Endothelial cell of umbilical vein (primary cell): Measurements from ENCODE around the gene SV2C. TPM values are rescaled to one million over a fixed set of nuclear protein-coding genes. Genes with fewer than 3 reads are reported as not detected.

Experiments used
- BruUV-seq: library from RNA; stranded (reverse); fragments of 400-500 nt; replicated peaks from 2 replicates; lab custom pipeline; 2021; lab: Mats Ljungman, UMichigan
- CTCF ChIA-PET: fragments of 300-600, 350-600 bp; sonication (Branson Sonifier 250); formaldehyde crosslinking; loops from one replicate; lab custom pipeline; 2021; ENCODE audit warnings: antibody characterized with exemption, inconsistent platforms; lab: Charles Lee
- POLR2A ChIA-PET: fragments of 300-600, 350-600 bp; sonication (Branson Sonifier 250); formaldehyde crosslinking; loops from one replicate; lab custom pipeline; 2021; ENCODE audit warnings: antibody characterized with exemption, inconsistent platforms; lab: Charles Lee
- DNase-seq: peaks from one replicate; pipeline ENCODE4 v3.0.0-alpha.2; 2011; ENCODE audit warnings: low read depth, low spot score
- FAIRE-seq: peaks from 2 replicates; lab custom pipeline; 2011; peaks lifted over from hg19 to GRCh38; lab: Jason Lieb, UNC
- H2AFZ ChIP-seq: 2 replicates; pipeline ENCODE4 v1.6.0; 2012; ENCODE audit warnings: low read depth, low read length, control low read depth, inconsistent platforms
- H3K27ac ChIP-seq: 2 replicates; pipeline ENCODE4 v1.5.1; 2011; ENCODE audit warnings: low read depth, mild to moderate bottlenecking, control low read depth, low read length, moderate library complexity; ENCODE audit not compliant: insufficient read depth
- H3K27me3 ChIP-seq, 2 experiments: 2 replicates each; pipeline versions ENCODE4 v1.6.0 to v1.6.1; 2011; ENCODE audit warnings: low read length in 2 of 2, mixed read lengths in 1 of 2; ENCODE audit not compliant: control insufficient read depth in 2 of 2, insufficient read depth in 2 of 2
- H3K36me3 ChIP-seq, 2 experiments: 2 replicates in 1 of 2; 3 replicates in 1 of 2; pipeline ENCODE4 v1.5.1; 2011; ENCODE audit warnings: low read length in 2 of 2, mild to moderate bottlenecking in 1 of 2, moderate library complexity in 1 of 2; ENCODE audit not compliant: control insufficient read depth in 2 of 2, insufficient read depth in 2 of 2; ENCODE audit errors: extremely low read depth in 1 of 2
- H3K4me1 ChIP-seq: 3 replicates; pipeline ENCODE4 v1.5.1; 2011; ENCODE audit warnings: mild to moderate bottlenecking, low read length; ENCODE audit not compliant: control insufficient read depth, insufficient read depth; ENCODE audit errors: extremely low read depth
- H3K4me2 ChIP-seq: 2 replicates; pipeline ENCODE4 v1.6.1; 2011; ENCODE audit warnings: low read length, control low read depth, mixed read lengths; ENCODE audit not compliant: insufficient read depth
- H3K4me3 ChIP-seq, 3 experiments: fragments of 200-600 bp in 1 of 3; sonication (generic), shearing (Covaris generic) in 1 of 3; replicated peaks in 1 of 3; 2 replicates each; pipeline ENCODE4 v1.5.1; 2011 to 2016; ENCODE audit warnings: control low read depth in 3 of 3, low read length in 3 of 3, mild to moderate bottlenecking in 2 of 3, inconsistent platforms in 1 of 3, low read depth in 1 of 3, moderate library complexity in 1 of 3; ENCODE audit not compliant: insufficient read depth in 1 of 3
- H3K79me2 ChIP-seq: 2 replicates; pipeline ENCODE4 v1.6.0; 2012; ENCODE audit warnings: low read length, inconsistent platforms; ENCODE audit not compliant: control insufficient read depth, insufficient read depth
- H3K9ac ChIP-seq: replicated peaks from 2 replicates; pipeline ENCODE3; 2011; ENCODE audit warnings: low read length, control low read depth; ENCODE audit not compliant: insufficient read depth; ENCODE audit errors: extremely low read depth
- H3K9me1 ChIP-seq: replicated peaks from 3 replicates; pipeline ENCODE4 v1.6.0; 2011; ENCODE audit warnings: mild to moderate bottlenecking, low read length; ENCODE audit not compliant: control insufficient read depth, insufficient read depth; ENCODE audit errors: extremely low read depth
- H3K9me3 ChIP-seq: replicated peaks from 2 replicates; pipeline ENCODE4 v1.5.1; 2012; ENCODE audit warnings: low read length, inconsistent platforms; ENCODE audit not compliant: control insufficient read depth, insufficient read depth
- H4K20me1 ChIP-seq: replicated peaks from 2 replicates; pipeline ENCODE3; 2011; ENCODE audit warnings: mild to moderate bottlenecking, low read length; ENCODE audit not compliant: control insufficient read depth, insufficient read depth; ENCODE audit errors: extremely low read depth
- EZH2 ChIP-seq: IDR thresholded peaks from 2 replicates; pipeline ENCODE4 v1.6.1; 2012; ENCODE audit warnings: borderline replicate concordance, low read depth, mild to moderate bottlenecking, moderate library complexity, low read length, inconsistent platforms; ENCODE audit not compliant: severe bottlenecking
- FOS ChIP-seq: IDR thresholded peaks from 2 replicates; pipeline ENCODE4 v1.6.1; 2011; ENCODE audit warnings: mild to moderate bottlenecking, low read length, moderate library complexity, borderline replicate concordance; ENCODE audit not compliant: insufficient read depth
- GATA2 ChIP-seq: IDR thresholded peaks from 2 replicates; pipeline ENCODE4 v1.7.0; 2011; ENCODE audit warnings: low read depth, mild to moderate bottlenecking, moderate library complexity, mixed read lengths, low read length; ENCODE audit not compliant: insufficient read length, insufficient read depth
- JUN ChIP-seq: IDR thresholded peaks from 2 replicates; pipeline ENCODE4 v1.6.1; 2011; ENCODE audit warnings: borderline replicate concordance, low read depth; ENCODE audit not compliant: insufficient read length, insufficient read depth
- MAX ChIP-seq: IDR thresholded peaks from 2 replicates; pipeline ENCODE4 v1.6.1; 2011; ENCODE audit not compliant: insufficient read depth, insufficient read length
- MYC ChIP-seq: IDR thresholded peaks from one replicate; pipeline ENCODE4 v1.6.1; 2011; ENCODE audit warnings: mild to moderate bottlenecking, low read depth, low read length
- POLR2A ChIP-seq: IDR thresholded peaks from 2 replicates; pipeline ENCODE4 v1.6.1; 2012; ENCODE audit warnings: low read depth, mild to moderate bottlenecking, control low read depth, low read length
- POLR2AphosphoS5 ChIP-seq: IDR thresholded peaks from 2 replicates; pipeline ENCODE4 v1.6.1; 2012; ENCODE audit warnings: low read depth, mild to moderate bottlenecking, control low read depth, low read length, moderate library complexity; ENCODE audit not compliant: insufficient read depth
- dilution Hi-C: fragments of 300-500 bp; cut with MboI; formaldehyde crosslinking; loops from one replicate; pipeline ENCODE4 v1.15.0; 2019; ENCODE audit warnings: low sequenced_read_pairs; ENCODE audit not compliant: extremely low pct_ligation_motif_present
- intact Hi-C: fragments of 100-400 bp; cut with micrococcal nuclease; formaldehyde crosslinking; loops from one replicate; pipeline ENCODE4 v1.10.0; 2022
- polyA plus RNA-seq, 4 experiments: library from polyadenylated mRNA; depleted of rRNA in 3 of 4; stranded (reverse) in 3 of 4; unstranded in 1 of 4; fragments of >200 nt; gene quantifications; 2 replicates each; pipeline versions ENCODE4 v1.2.1 to v1.2.3, GENCODE V29; 2011 to 2012; ENCODE audit warnings: missing spikeins in 1 of 4
- total RNA-seq: library from RNA; stranded (reverse); gene quantifications from 2 replicates; pipeline ENCODE4 v1.2.3, GENCODE V29; 2021
- TF ChIP-seq, protein P1 (sequence below), 2 donors: IDR thresholded peaks; 1 replicate in 1 of 2; 2 replicates in 1 of 2; pipeline ENCODE4 v1.5.1; 2011; ENCODE audit warnings: low read length in 2 of 2, mild to moderate bottlenecking in 2 of 2, moderate library complexity in 2 of 2, control low read depth in 1 of 2, inconsistent platforms in 1 of 2, low read depth in 1 of 2; ENCODE audit not compliant: insufficient read depth in 1 of 2; ENCODE audit errors: extremely low read depth in 1 of 2

Gene SV2C
- total and polyA plus RNA-seq, 2 donors (not counting 3 experiments of a cell fraction or from before 2014, with no cell fraction given): not detected

DNA sequence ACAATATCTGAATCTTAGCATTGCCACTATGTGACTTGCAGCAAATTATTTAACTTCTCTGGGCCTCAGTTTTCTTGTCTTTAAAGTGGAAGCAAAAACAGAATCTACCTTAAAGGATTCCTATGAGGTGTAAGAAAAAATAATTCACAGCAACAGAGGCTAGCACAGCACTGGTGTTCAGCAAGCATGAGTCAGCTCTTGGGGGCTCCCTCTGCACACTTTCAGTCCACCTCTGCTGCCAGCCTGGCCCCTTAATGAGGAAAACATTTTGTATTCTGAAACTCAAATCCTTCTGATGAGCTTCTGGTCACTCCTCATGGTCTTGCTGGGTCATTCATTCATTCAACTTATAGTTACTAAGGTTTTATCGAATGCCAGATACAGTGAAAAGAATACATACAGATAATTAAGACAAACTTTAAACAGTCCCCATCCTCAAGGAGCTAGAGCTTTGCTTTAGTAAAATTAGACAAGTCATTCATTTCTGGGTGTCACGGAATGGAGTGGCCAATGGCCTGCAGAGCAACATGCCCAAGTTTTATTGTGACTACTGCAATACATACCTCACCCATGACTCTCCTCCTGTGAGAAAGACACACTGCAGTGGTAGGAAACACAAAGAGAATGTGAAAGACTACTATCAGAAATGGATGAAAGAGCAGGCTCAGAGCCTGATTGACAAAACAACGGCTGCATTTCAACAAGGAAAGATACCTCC, 293.1 kb downstream of the SV2C start:
- Histone ChIP-seq H3K36me3 (no peaks in the 10 kb centered on the region), H3K9me3 (no peaks in the 10 kb centered on the region), H3K79me2 (no peaks in the 10 kb centered on the region), H3K4me1 (no peaks in the 10 kb centered on the region), H3K9me1 (no peaks in the 10 kb centered on the region), H3K4me2 (no peak overlapping the region), H3K27me3 (no peaks in the 10 kb centered on the region), H4K20me1 (no peaks in the 10 kb centered on the region), H3K4me3 (no peak overlapping the region), H3K9ac (no peak overlapping the region), H2AFZ (no peak overlapping the region), H3K27ac (no peak overlapping the region)
- BruUV-seq: no TSS peak
- ChIA-PET POLR2A (no interaction called here), CTCF (no interaction called here)
- intact Hi-C loops (no loop called here), dilution Hi-C loops (no loop called here)
- TF ChIP-seq JUN (no peak), MAX (no peak), EZH2 (no peak), POLR2A (no peak), FOS (no peak), MYC (no peak)
- DNase-seq: no peak
- FAIRE-seq: no peak

DNA sequence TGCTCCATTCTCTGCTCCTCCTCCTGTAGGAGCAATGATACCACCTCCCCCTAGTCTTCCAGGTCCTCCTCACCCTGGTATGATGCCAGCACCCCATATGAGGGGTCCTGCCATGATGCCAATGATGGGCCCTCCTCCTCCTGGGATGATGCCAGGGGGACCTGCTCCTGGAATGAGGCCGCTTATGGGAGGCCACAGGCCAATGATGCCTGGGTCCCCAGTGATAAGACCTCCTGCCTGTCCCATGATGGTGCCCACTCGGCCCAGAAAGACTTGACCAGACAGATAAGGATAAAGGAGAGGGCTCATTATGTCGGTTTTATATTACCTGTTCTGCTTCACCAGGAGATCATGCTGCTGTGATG, 293.7 kb downstream of the SV2C start:
- POLR2A ChIA-PET: no interaction called here
- no TSS peak for BruUV-seq
- no peak for FAIRE-seq

More for the DNA sequence above, 293.7 kb downstream of the SV2C start:
- Histone ChIP-seq H3K9me1 (no peaks in the 10 kb centered on the region), H3K27ac (no peak overlapping the region), H4K20me1 (no peaks in the 10 kb centered on the region), H3K4me1 (no peaks in the 10 kb centered on the region), H3K79me2 (no peaks in the 10 kb centered on the region), H2AFZ (no peak overlapping the region), H3K4me2 (no peak overlapping the region), H3K36me3 (no peaks in the 10 kb centered on the region), H3K9ac (no peak overlapping the region), H3K9me3 (no peaks in the 10 kb centered on the region), H3K4me3 (no peak overlapping the region), H3K27me3 (no peaks in the 10 kb centered on the region)
- no peak for DNase-seq
- intact Hi-C loops (no loop called here), dilution Hi-C loops (no loop called here)
- TF ChIP-seq, protein P1, sequence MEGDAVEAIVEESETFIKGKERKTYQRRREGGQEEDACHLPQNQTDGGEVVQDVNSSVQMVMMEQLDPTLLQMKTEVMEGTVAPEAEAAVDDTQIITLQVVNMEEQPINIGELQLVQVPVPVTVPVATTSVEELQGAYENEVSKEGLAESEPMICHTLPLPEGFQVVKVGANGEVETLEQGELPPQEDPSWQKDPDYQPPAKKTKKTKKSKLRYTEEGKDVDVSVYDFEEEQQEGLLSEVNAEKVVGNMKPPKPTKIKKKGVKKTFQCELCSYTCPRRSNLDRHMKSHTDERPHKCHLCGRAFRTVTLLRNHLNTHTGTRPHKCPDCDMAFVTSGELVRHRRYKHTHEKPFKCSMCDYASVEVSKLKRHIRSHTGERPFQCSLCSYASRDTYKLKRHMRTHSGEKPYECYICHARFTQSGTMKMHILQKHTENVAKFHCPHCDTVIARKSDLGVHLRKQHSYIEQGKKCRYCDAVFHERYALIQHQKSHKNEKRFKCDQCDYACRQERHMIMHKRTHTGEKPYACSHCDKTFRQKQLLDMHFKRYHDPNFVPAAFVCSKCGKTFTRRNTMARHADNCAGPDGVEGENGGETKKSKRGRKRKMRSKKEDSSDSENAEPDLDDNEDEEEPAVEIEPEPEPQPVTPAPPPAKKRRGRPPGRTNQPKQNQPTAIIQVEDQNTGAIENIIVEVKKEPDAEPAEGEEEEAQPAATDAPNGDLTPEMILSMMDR (IDR thresholded peaks at IDR 0.05; ENCODE audit: extremely low read depth in 1 of 2, insufficient read depth in 1 of 2, low read depth in 1 of 2, low read length in 2 of 2): no peak
- TF ChIP-seq FOS (no peak), EZH2 (no peak), JUN (no peak), GATA2 (no peak), POLR2A (no peak), MYC (no peak), POLR2AphosphoS5 (no peak), MAX (no peak)
- CTCF ChIA-PET: no interaction called here
